ENCODE measurements around the gene TRAPPC8. TPM values are rescaled to one million over a fixed set of nuclear protein-coding genes. Genes with fewer than 3 reads are reported as not detected.

The TRAPPC8 gene
- total RNA-seq, 1 donor from 2014 or later, result 6.8 TPM

DNA sequence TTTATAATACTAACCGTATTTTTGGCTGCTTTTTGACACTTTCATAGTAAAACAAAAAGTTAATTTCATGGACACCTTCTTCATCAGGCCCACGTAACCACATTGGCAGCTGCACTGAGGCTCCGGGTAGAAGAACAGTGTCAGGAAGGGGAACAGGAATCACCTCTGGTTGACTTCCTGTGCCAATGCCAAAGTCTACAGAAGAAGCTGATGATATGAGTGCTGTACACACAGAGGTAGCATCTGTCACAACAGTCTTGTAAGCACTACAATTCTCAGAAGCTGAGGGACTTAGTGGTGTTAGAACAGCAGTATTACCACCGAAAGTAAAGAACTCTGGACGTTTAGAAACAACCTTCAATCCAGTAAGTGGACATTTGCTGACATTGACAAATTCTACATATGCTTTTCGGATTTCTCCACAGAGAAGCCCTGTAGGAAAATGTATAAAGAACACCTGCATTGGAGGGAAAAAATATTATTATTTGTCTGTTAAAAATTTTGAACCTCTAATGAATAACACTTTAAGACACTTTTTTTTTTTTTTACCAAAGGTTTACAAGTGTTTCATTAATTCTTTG lies 85.3 kb downstream of the TRAPPC8 start:
- Histone ChIP-seq H3K27ac (no peak overlapping the region), H3K4me1 (no peaks in the 10 kb centered on the region), H3K36me3 (peaks cover 39 to 54% of the 10 kb centered on the region in 2 donors), H3K4me3 (no peak overlapping the region), H3K27me3 (no peaks in the 10 kb centered on the region), H3K9me3 (no peaks in the 10 kb centered on the region)
- no peak for TF ChIP-seq CTCF (IDR thresholded peaks at IDR 0.05)
- intact Hi-C loops (cut with DNase I), result no loop called here
- no peak for DNase-seq (ENCODE audit: low spot score in 2 of 2)

DNA sequence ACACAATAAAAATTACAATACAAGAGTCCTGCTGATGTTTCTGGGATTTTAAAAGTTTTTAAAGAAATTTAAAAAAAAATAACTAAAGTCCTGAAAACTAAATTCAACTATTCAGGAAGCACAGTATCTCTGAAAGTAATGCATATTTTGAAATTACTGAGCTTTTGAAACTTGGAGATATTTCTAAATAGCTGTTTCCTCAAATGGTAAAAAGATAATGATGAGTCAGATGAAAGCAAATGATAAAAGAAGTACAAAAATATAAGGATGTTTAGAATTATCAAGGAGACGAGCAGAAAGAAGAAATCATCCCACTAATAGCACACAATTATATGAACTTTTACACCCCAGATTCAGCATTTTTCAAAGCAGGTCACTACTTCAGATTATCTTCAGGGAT lies 92.1 kb downstream of the TRAPPC8 start:
- H3K4me3 ChIP-seq, result no peak overlapping the region
- no peak overlapping the region for H3K27ac ChIP-seq
- no peak for DNase-seq (ENCODE audit: low spot score in 2 of 2)
- no peaks in the 10 kb centered on the region for H3K27me3 ChIP-seq
- no peak for TF ChIP-seq CTCF (IDR thresholded peaks at IDR 0.05)
- H3K36me3 ChIP-seq, result peaks cover 28 to 75% of the 10 kb centered on the region in 2 donors
- intact Hi-C loops (cut with DNase I), result no loop called here
- H3K4me1 ChIP-seq, result no peaks in the 10 kb centered on the region
- no peaks in the 10 kb centered on the region for H3K9me3 ChIP-seq

- Histone ChIP-seq H3K4me3 (no peak overlapping the region), H3K4me1 (no peaks in the 10 kb centered on the region), H3K27ac (no peak overlapping the region), H3K36me3 (peaks cover 35 to 58% of the 10 kb centered on the region in 2 donors), H3K27me3 (no peaks in the 10 kb centered on the region), H3K9me3 (no peaks in the 10 kb centered on the region)
- no peak for DNase-seq (ENCODE audit: low spot score in 2 of 2)
- no peak for TF ChIP-seq CTCF (IDR thresholded peaks at IDR 0.05)
- intact Hi-C loops (cut with DNase I), result no loop called here
Measured at GRCh38 chr18:31840499-31840898, 102.4 kb downstream of the TRAPPC8 start.

DNA sequence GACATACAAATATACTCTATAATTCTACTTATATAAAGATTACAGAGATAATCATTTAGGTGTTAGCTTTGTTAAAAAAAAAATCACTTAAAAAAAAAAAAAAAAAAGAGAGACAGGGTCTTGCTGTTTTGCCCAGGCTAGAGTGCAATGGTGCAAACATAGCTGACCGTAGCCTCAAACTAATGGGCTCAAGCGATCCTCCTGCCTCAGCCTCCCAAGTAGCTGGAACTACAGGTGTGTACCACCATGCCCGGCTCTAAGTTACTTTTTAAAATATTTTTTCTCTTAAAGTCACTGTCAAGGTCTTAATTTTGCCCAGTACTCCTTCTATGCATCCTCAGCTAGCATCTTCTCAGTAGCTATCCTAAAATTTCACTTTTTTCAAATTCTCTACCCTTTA lies 105.0 kb downstream of the TRAPPC8 start:
- Histone ChIP-seq H3K9me3 (no peaks in the 10 kb centered on the region), H3K27me3 (no peaks in the 10 kb centered on the region), H3K4me3 (no peak overlapping the region), H3K27ac (no peak overlapping the region), H3K4me1 (no peaks in the 10 kb centered on the region), H3K36me3 (peaks cover 39 to 50% of the 10 kb centered on the region in 2 donors)
- intact Hi-C loops (cut with DNase I), result no loop called here
- DNase-seq (ENCODE audit: low spot score in 2 of 2), result no peak
- TF ChIP-seq CTCF (IDR thresholded peaks at IDR 0.05), result no peak

DNA sequence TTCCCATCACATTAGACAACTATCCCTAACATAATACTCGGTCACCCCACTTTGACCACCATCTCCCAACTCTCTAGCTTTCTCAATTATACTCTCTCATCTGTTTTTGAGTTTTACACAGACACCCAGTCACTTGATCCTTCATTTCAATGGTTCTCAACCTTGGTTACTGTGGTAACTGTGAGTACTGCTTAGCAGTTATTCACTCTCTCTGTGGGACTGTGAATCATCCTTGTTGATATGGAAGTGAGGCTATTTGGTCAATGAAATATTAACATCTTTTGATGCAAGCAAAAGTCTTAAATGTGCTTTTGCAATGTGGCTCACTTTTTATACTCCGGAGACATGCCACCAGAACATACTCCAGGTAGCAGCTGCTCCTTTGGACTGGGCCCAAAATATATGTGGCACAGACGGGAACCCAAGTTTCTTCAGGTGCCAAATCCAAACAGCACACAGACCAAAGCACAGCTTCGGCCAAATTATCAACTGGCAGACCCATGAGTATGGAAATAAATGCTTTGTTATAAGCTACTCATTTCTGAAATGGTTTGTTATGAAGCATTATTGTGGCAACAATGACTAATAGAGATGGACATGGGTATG lies 107.3 kb downstream of the TRAPPC8 start:
- no peak for DNase-seq (ENCODE audit: low spot score in 2 of 2)
- no peaks in the 10 kb centered on the region for H3K27me3 ChIP-seq
- TF ChIP-seq CTCF (IDR thresholded peaks at IDR 0.05), result no peak
- intact Hi-C loops (cut with DNase I), result no loop called here
- H3K4me1 ChIP-seq, result no peaks in the 10 kb centered on the region
- no peak overlapping the region for H3K27ac ChIP-seq
- H3K9me3 ChIP-seq, result no peaks in the 10 kb centered on the region
- no peak overlapping the region for H3K4me3 ChIP-seq
- peaks cover 46 to 53% of the 10 kb centered on the region in 2 donors for H3K36me3 ChIP-seq

All from ascending aorta (tissue), 2 donors.